IPS DF 4.7 (cell line): ENCODE data around the gene AKT2.

Experiments
- DNase-seq: peaks from one replicate; pipeline ENCODE4 v3.0.0-alpha.2; 2013; ENCODE audit warnings: low spot score; ENCODE audit errors: extremely low read depth

AKT2 gene

GRCh38 chr19:40302224-40303011 lies 17.3 kb upstream of the AKT2 start:
- DNase-seq: no peak

- DNase-seq: no peak
These were observed 15.5 kb upstream of the AKT2 start for GRCh38 chr19:40300668-40301067.

DNA sequence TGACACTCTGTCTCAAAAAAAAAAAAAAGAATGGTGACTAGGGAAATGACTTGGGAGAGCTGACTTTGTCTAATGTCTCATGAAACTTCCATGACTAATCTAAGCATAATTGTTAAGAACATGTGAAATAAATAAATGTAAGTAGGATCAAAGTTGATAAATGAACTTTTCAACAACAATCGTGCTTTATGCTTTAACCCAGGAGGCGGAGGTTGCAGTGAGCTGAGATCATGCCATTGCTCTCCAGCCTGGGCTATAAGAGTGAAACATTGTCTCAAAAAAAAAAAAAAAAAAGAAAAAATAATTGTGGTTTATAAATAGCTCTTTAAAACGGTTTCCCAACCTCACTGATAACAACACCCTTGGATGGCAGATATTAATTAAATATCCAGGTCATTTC lies 12.9 kb upstream of the AKT2 start:
- DNase-seq: no peak

DNA sequence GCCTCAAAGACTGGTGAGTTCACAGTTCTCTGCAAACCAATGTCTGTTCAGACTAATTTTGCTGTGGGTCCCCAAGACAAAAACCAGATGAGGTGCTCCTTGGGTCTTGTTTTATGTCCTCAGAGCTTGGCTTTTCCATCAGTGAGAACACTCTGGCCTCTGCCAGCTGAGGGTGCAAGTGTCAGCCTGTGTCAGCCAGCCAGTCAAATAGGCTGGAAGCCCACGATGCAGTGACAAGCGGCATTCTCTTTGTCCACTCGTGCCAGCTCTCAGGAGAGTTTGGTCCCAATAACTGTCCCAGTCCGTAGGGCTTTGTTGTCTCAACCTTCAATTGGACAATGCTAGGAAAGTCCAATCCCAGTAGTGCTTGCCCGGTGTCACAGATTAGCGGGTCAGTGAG lies 9.4 kb upstream of the AKT2 start:
- DNase-seq: no peak

- no peak for DNase-seq
These were observed 1.9 kb upstream of the AKT2 start for GRCh38 chr19:40286971-40287421.

- no peak for DNase-seq
These were observed 1.3 kb upstream of the AKT2 start for GRCh38 chr19:40286235-40286970.

GRCh38 chr19:40285353-40286234 lies 449 bp upstream of the AKT2 start:
- peak; percentile 97 for DNase-seq

GRCh38 chr19:40284251-40284500 lies 969 bp downstream of the AKT2 start:
- no peak for DNase-seq

DNA sequence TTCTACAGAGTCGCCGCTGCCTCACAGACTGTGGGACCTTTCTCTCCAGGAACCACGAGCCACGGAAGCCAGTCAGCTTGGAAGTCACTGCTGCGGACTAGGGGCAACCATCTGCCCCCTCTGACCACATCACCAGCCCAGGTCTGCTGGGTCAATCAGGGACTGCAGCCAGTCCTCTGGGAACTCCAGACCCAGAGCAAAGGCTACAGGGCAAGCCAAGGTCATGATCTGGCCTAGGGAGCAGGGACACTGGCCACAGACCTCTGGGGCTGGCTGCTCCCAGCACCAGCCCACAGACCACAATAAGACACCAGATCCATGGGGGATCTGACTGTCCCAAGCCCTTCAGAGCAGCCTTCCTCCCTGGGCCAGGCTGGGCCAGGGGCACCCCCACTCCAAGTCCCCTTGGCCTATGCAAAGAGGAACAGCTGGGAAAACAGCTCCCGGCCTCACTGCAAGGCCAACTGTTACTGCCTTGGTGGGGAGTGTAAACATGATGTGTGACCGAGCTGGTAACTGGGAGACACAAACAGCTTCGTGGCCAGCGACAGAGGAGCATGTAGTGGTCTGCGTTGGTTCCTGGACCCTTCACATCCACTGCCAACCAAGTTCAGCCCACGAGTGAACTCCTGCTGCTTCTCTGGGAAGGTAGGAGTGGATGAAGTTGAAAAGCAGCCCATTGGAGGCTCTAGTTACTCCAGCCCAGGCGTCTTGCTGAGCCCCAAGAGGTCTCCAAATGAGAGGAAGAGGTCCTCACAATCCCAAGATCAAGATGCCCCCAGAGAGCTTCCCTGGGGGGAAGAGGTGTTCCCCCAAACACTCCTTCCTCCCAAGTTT lies 1.5 kb downstream of the AKT2 start:
- no peak for DNase-seq

GRCh38 chr19:40282920-40283319 lies 2.2 kb downstream of the AKT2 start:
- DNase-seq: no peak

GRCh38 chr19:40282209-40282580 lies 3.0 kb downstream of the AKT2 start:
- no peak for DNase-seq

DNA sequence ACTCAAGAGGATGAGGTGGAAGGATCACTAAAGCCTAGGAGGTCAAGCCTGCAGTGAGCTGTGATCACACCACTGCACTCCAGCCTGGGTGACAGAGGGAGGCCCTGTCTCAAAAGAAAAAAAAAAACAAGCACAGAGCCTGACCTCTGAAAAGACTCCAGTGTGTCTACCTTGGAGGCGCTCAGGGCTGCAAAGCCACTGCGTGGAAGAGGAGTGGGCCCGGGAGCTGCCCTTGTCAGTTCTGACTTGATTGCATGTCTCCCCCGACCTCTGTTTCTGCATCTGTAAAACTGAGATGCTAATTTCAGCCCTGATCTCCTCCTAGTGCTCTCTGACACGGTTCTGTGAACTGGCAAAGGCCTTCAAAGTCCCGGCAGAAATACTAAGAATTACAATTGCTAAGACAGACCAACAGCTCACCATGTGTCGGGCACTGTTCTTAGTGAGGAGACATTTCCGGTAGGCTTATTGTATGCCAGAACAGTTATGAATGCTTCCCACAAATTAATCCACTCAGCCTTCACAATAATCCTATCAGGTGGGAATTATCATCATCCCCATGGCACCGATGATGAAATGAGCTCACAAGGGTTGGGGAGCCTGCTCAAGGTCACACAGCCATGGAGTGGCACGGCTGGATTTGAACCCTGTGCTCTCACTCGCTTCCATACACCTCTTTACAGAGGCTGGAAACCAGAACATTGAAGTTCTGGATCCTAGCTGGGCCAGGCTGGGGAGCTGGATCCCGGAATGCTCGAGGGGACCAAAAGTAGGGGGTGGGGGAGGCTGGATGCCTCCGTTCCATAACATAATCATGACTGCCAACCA lies 3.5 kb downstream of the AKT2 start:
- no peak for DNase-seq

- DNase-seq: no peak
These were observed 4.4 kb downstream of the AKT2 start for GRCh38 chr19:40280608-40281221.

DNA sequence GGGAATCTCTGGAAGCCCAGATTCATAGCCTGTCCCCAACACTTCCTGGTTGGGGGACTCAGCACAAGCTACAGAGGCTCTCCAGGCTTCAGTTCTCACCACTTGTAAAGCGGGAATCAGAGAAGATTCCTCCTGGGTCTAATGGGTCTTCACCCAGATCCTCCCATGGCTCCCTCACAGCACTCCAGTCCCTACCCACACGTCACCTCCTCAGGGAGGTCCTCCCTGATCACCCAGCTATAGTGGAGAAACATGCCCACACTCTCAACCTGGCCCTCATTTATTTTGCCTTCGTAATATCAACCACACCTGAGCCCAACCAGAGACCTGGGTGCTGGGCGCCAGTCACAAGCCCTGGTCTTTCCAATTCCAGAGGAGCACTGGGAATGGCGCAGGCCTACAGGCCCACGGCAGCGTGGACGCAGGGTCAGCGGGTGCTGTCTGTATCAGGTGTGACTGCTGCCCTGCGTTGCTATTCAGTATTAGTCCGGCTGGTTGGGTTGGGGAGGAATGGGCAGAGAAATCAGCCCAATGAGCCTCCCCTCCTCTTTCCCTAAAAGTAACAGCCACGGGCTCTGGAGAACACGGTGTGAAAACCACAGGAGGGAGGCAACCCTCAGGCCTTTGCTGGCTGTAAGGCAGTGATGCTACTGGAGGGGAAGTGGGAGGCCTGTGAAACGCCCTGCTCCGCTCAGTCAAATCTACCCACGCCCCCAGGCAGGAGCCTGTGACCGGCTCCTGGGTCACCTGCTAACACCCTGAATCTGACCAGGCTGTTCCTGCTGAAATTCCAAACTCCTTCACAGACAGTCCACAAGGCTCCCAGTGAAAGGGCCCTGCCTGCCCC lies 5.2 kb downstream of the AKT2 start:
- no peak for DNase-seq

- DNase-seq: no peak
These were observed 6.0 kb downstream of the AKT2 start for GRCh38 chr19:40279120-40279551.

- DNase-seq: no peak
These were observed 6.6 kb downstream of the AKT2 start for GRCh38 chr19:40278361-40279035.

- no peak for DNase-seq
These were observed 7.6 kb downstream of the AKT2 start for GRCh38 chr19:40277356-40278059.
